ENCODE results near the gene GNB5.

Gene GNB5

GRCh38 chr15:52068004-52068615, 123.1 kb downstream of the GNB5 start:
- ATAC-seq, result peak; percentile 42
- no peak for TF ChIP-seq ISL1 (CRISPR knock-in tag; IDR thresholded peaks at IDR 0.05)
- no peak for TF ChIP-seq ZC3H10 (CRISPR knock-in tag; IDR thresholded peaks at IDR 0.05)

- TF ChIP-seq ZFP3 (CRISPR knock-in tag; IDR thresholded peaks at IDR 0.05), result no peak
- no peak for TF ChIP-seq RARB (CRISPR knock-in tag; IDR thresholded peaks at IDR 0.05)
- TF ChIP-seq ZNF70 (CRISPR knock-in tag; IDR thresholded peaks at IDR 0.05), result no peak
- TF ChIP-seq CSDC2 (CRISPR knock-in tag; IDR thresholded peaks at IDR 0.05), result no peak
- no peak for TF ChIP-seq CREB5 (CRISPR knock-in tag; IDR thresholded peaks at IDR 0.05; ENCODE audit: low read depth)
- TF ChIP-seq ZNF565 (CRISPR knock-in tag; conservative IDR thresholded peaks at IDR 0.05; ENCODE audit: low read depth), result no peak
- TF ChIP-seq ISL1 (CRISPR knock-in tag; IDR thresholded peaks at IDR 0.05), result no peak
- TF ChIP-seq ESRRG (CRISPR knock-in tag; IDR thresholded peaks at IDR 0.05), result no peak
- TF ChIP-seq, protein P1, sequence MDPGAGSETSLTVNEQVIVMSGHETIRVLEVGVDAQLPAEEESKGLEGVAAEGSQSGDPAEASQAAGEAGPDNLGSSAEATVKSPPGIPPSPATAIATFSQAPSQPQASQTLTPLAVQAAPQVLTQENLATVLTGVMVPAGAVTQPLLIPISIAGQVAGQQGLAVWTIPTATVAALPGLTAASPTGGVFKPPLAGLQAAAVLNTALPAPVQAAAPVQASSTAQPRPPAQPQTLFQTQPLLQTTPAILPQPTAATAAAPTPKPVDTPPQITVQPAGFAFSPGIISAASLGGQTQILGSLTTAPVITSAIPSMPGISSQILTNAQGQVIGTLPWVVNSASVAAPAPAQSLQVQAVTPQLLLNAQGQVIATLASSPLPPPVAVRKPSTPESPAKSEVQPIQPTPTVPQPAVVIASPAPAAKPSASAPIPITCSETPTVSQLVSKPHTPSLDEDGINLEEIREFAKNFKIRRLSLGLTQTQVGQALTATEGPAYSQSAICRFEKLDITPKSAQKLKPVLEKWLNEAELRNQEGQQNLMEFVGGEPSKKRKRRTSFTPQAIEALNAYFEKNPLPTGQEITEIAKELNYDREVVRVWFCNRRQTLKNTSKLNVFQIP (CRISPR knock-in tag; IDR thresholded peaks at IDR 0.05; ENCODE audit: borderline replicate concordance, low read depth), result no peak
- no peak for TF ChIP-seq SNAI2 (CRISPR knock-in tag; IDR thresholded peaks at IDR 0.05)
- TF ChIP-seq CSRNP3 (CRISPR knock-in tag; IDR thresholded peaks at IDR 0.05), result no peak
- TF ChIP-seq ZC3H10 (CRISPR knock-in tag; IDR thresholded peaks at IDR 0.05), result no peak
- no peak for TF ChIP-seq PPARA (CRISPR knock-in tag; IDR thresholded peaks at IDR 0.05; ENCODE audit: borderline replicate concordance)
- no peak for TF ChIP-seq ZNF8 (CRISPR knock-in tag; IDR thresholded peaks at IDR 0.05)
- TF ChIP-seq ARNTL (CRISPR knock-in tag; IDR thresholded peaks at IDR 0.05; ENCODE audit: borderline replicate concordance, low read depth), result no peak
- no peak for TF ChIP-seq TOX (CRISPR knock-in tag; IDR thresholded peaks at IDR 0.05; ENCODE audit: borderline replicate concordance)
- TF ChIP-seq BACH2 (CRISPR knock-in tag; IDR thresholded peaks at IDR 0.05; ENCODE audit: borderline replicate concordance), result no peak
- no peak for TF ChIP-seq ZFP30 (CRISPR knock-in tag; IDR thresholded peaks at IDR 0.05)
- TF ChIP-seq PATZ1 (CRISPR knock-in tag; IDR thresholded peaks at IDR 0.05; ENCODE audit: borderline replicate concordance), result no peak
- no peak; the same call in 2 of the 3 replicates for ATAC-seq
Observed at GRCh38 chr15:52067545-52067926, 123.7 kb downstream of the GNB5 start.

DNA sequence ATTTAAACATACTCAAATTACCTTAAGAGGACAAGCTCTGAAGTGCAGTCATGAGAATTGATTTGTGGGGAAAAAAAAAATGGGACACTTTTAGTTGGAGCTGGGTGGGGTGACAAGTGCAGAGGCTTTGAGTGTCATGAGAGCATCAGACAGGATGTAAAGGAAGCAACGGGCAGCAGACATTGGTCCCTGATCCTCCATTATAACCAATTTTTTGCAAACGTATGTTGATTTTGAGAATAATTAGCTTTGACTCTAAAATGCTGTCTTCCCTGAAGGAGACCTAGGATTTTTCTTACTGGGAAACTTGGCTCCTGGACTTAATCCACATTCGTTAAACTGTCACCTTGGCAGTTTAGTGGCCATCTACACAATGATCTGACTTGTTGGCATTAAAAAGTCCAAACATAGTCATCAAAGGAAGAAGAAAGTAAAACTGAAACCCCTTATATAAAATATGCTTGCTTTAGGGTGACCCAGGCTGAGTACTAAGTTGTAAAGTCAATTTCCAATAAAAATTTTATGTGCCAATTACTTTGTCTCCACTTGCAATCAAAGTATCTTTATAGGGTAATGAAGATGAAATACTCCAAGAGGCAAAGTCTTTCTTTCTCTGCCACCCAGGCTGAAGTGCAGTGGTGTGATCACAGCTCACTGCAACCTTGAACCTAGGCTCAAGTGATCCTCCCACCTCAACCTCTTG, 124.2 kb downstream of the GNB5 start:
- no peak for ATAC-seq
- TF ChIP-seq TCF4 (CRISPR knock-in tag; IDR thresholded peaks at IDR 0.05; ENCODE audit: borderline replicate concordance) (no peak), CSDC2 (CRISPR knock-in tag; IDR thresholded peaks at IDR 0.05) (no peak), TOX (CRISPR knock-in tag; IDR thresholded peaks at IDR 0.05; ENCODE audit: borderline replicate concordance) (no peak), OSR1 (CRISPR knock-in tag; IDR thresholded peaks at IDR 0.05) (no peak), CREB5 (CRISPR knock-in tag; IDR thresholded peaks at IDR 0.05; ENCODE audit: low read depth) (no peak)
- TF ChIP-seq, protein P1 (CRISPR knock-in tag; IDR thresholded peaks at IDR 0.05; ENCODE audit: borderline replicate concordance, low read depth), result no peak

Data from SK-N-SH treated with all-trans-retinoic acid at 6 μM for 48 hours (cell line).